Caco-2 (cell line): ENCODE measurements around the gene NEDD8. TPM values are rescaled to one million over a fixed set of nuclear protein-coding genes. Genes with fewer than 3 reads are reported as not detected.

ENCODE experiments used
- BruUV-seq: library from RNA; stranded (reverse); fragments of 400-500 nt; replicated peaks from 2 replicates; lab custom pipeline; 2021; lab: Mats Ljungman, UMichigan
- CTCF ChIA-PET: fragments of 300-600 bp; sonication (Branson Sonifier 250); formaldehyde crosslinking; loops from one replicate; lab custom pipeline; 2022; ENCODE audit warnings: antibody characterized with exemption; lab: Charles Lee
- POLR2A ChIA-PET: fragments of 300-600 bp; sonication (Branson Sonifier 250); formaldehyde crosslinking; loops from one replicate; lab custom pipeline; 2022; ENCODE audit warnings: antibody characterized with exemption; lab: Charles Lee
- DNase-seq, 2 experiments: peaks; one replicate each; pipeline versions ENCODE4 v3.0.0 to v3.0.0-alpha.2; 2020 to 2022
- H3K27me3 ChIP-seq: replicated peaks from 2 replicates; pipeline ENCODE4 v1.6.0; 2011; ENCODE audit warnings: low read length; ENCODE audit not compliant: control insufficient read depth, insufficient read depth
- H3K36me3 ChIP-seq: 2 replicates; pipeline ENCODE4 v1.5.1; 2011; ENCODE audit warnings: low read length; ENCODE audit not compliant: control insufficient read depth, insufficient read depth
- H3K4me1 ChIP-seq: fragments of 250-450 bp; sonication (Bioruptor Pico); 2 replicates; pipeline ENCODE4 v1.5.1; 2020; ENCODE audit warnings: mild to moderate bottlenecking
- H3K4me3 ChIP-seq: 2 replicates; pipeline ENCODE4 v1.5.1; 2011; ENCODE audit warnings: low read depth, mild to moderate bottlenecking, control low read depth, low read length
- H3K9me3 ChIP-seq: fragments of 250-450 bp; sonication (Bioruptor Pico); 2 replicates; pipeline ENCODE4 v1.5.1; 2020; ENCODE audit warnings: mild to moderate bottlenecking, moderate library complexity
- H3K27ac Mint-ChIP-seq: one replicate; pipeline ENCODE4 v1.8.0; 2022; ENCODE audit warnings: mixed read lengths; ENCODE audit not compliant: unreplicated experiment
- H3K27me3 Mint-ChIP-seq: one replicate; pipeline ENCODE4 v1.8.0; 2022; ENCODE audit warnings: mixed read lengths; ENCODE audit not compliant: insufficient read depth, unreplicated experiment
- H3K36me3 Mint-ChIP-seq: one replicate; pipeline ENCODE4 v1.8.0; 2022; ENCODE audit warnings: mild to moderate bottlenecking, mixed read lengths; ENCODE audit not compliant: insufficient read depth, unreplicated experiment
- H3K4me1 Mint-ChIP-seq: one replicate; pipeline ENCODE4 v1.8.0; 2022; ENCODE audit warnings: low read depth, mixed read lengths; ENCODE audit not compliant: unreplicated experiment
- H3K4me3 Mint-ChIP-seq: one replicate; pipeline ENCODE4 v1.8.0; 2022; ENCODE audit warnings: mild to moderate bottlenecking, moderate library complexity, mixed read lengths; ENCODE audit not compliant: unreplicated experiment
- H3K9me3 Mint-ChIP-seq: one replicate; pipeline ENCODE4 v1.8.0; 2022; ENCODE audit warnings: mixed read lengths; ENCODE audit not compliant: unreplicated experiment
- intact Hi-C: fragments of 100-400 bp; cut with micrococcal nuclease; formaldehyde crosslinking; loops from one replicate; pipeline ENCODE4 v1.10.0; 2022; ENCODE audit not compliant: unreplicated experiment
- total RNA-seq: library from RNA; stranded (reverse); gene quantifications from 2 replicates; pipeline ENCODE4 v1.2.3, GENCODE V29; 2022
- TF ChIP-seq, protein P1 (sequence below), 2 experiments: fragments of 200-600 bp in 1 of 2; IDR thresholded peaks; 1 replicate in 1 of 2; 2 replicates in 1 of 2; pipeline versions ENCODE4 v1.5.1 to v1.8.0; 2011 to 2022; ENCODE audit warnings: antibody characterized with exemption in 1 of 2, control low read depth in 1 of 2, inconsistent platforms in 1 of 2, low read depth in 1 of 2, low read length in 1 of 2, mild to moderate bottlenecking in 1 of 2, moderate library complexity in 1 of 2; ENCODE audit not compliant: insufficient read depth in 1 of 2, severe bottlenecking in 1 of 2, unreplicated experiment in 1 of 2

The NEDD8 gene
- total RNA-seq, 1 experiment from 2014 or later = 210 TPM

GRCh38 chr14:24211311-24211710 lies 20.9 kb downstream of the NEDD8 start:
- no peaks in the 10 kb centered on the region for H3K27me3 ChIP-seq
- no peaks in the 10 kb centered on the region for H3K27me3 Mint-ChIP-seq
- ChIA-PET CTCF (interaction anchor here (0.9 kb wide), 1 partner anchor 31 kb away, joined by 3 read pairs; the partner anchor contains the start of gene TINF2), POLR2A (interaction anchor here (0.6 kb wide), 1 partner anchor 31 kb away, joined by 3 read pairs; the partner anchor contains the start of gene TINF2)
- no peaks in the 10 kb centered on the region for H3K9me3 Mint-ChIP-seq
- DNase-seq = no peak
- no peaks in the 10 kb centered on the region for H3K9me3 ChIP-seq
- intact Hi-C loops = no loop called here
- peaks cover 12% of the 10 kb centered on the region for H3K4me1 ChIP-seq
- no peak overlapping the region for H3K27ac Mint-ChIP-seq
- H3K4me3 Mint-ChIP-seq = no peak overlapping the region
- peaks cover 12% of the 10 kb centered on the region for H3K4me1 Mint-ChIP-seq
- H3K36me3 ChIP-seq = peaks cover 4% of the 10 kb centered on the region
- H3K4me3 ChIP-seq = no peak overlapping the region
- TF ChIP-seq, protein P1, sequence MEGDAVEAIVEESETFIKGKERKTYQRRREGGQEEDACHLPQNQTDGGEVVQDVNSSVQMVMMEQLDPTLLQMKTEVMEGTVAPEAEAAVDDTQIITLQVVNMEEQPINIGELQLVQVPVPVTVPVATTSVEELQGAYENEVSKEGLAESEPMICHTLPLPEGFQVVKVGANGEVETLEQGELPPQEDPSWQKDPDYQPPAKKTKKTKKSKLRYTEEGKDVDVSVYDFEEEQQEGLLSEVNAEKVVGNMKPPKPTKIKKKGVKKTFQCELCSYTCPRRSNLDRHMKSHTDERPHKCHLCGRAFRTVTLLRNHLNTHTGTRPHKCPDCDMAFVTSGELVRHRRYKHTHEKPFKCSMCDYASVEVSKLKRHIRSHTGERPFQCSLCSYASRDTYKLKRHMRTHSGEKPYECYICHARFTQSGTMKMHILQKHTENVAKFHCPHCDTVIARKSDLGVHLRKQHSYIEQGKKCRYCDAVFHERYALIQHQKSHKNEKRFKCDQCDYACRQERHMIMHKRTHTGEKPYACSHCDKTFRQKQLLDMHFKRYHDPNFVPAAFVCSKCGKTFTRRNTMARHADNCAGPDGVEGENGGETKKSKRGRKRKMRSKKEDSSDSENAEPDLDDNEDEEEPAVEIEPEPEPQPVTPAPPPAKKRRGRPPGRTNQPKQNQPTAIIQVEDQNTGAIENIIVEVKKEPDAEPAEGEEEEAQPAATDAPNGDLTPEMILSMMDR (IDR thresholded peaks at IDR 0.05; ENCODE audit: insufficient read depth in 1 of 2, low read depth in 1 of 2, low read length in 1 of 2, severe bottlenecking in 1 of 2, unreplicated experiment in 1 of 2) = no peak
- BruUV-seq = no TSS peak
- peaks cover 72% of the 10 kb centered on the region for H3K36me3 Mint-ChIP-seq

DNA sequence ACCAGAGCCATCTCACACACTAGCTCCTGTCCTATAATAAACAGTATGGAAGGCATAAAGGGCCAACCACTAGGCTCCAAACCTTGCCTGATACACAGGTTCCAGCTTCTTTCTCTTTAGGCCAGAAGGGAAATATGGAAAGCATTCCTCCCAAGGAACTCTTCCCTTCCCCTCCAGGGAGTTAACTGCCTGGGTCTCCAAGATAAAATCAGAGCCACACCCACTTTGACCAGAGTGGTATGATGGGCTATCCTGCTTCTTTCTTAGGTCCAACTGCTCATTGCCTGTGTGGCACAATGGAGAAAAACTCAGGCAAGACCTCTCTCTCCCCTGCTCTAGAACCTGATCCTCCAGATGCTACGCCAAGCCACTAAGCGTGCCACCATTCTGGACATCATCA lies 24.5 kb downstream of the NEDD8 start:
- no peak overlapping the region for H3K27ac Mint-ChIP-seq
- no TSS peak for BruUV-seq
- H3K4me3 ChIP-seq = no peak overlapping the region
- ChIA-PET POLR2A (no interaction called here), CTCF (interaction anchor here (0.7 kb wide), 1 partner anchor 68 kb away, joined by 3 read pairs; no protein-coding TSS in a partner anchor)
- no peak for DNase-seq
- peaks cover 4% of the 10 kb centered on the region for H3K36me3 ChIP-seq
- no peaks in the 10 kb centered on the region for H3K4me1 ChIP-seq
- peaks cover 52% of the 10 kb centered on the region for H3K36me3 Mint-ChIP-seq
- peaks cover 6% of the 10 kb centered on the region for H3K9me3 ChIP-seq
- TF ChIP-seq, protein P1 (IDR thresholded peaks at IDR 0.05; ENCODE audit: insufficient read depth in 1 of 2, low read depth in 1 of 2, low read length in 1 of 2, severe bottlenecking in 1 of 2, unreplicated experiment in 1 of 2) = no peak
- intact Hi-C loops = no loop called here
- no peaks in the 10 kb centered on the region for H3K27me3 Mint-ChIP-seq
- no peaks in the 10 kb centered on the region for H3K27me3 ChIP-seq
- H3K4me1 Mint-ChIP-seq = no peaks in the 10 kb centered on the region
- H3K9me3 Mint-ChIP-seq = peaks cover 8% of the 10 kb centered on the region
- no peak overlapping the region for H3K4me3 Mint-ChIP-seq

DNA sequence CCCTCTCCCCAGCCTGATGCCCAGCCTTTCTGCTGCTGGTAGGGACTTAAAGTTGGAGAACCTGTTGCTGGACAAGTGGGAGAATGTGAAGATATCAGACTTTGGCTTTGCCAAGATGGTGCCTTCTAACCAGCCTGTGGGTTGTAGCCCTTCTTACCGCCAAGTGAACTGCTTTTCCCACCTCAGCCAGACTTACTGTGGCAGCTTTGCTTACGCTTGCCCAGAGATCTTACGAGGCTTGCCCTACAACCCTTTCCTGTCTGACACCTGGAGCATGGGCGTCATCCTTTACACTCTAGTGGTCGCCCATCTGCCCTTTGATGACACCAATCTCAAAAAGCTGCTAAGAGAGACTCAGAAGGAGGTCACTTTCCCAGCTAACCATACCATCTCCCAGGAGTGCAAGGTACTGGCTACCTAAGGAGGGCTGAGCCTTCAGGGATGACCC lies 25.0 kb downstream of the NEDD8 start:
- peaks cover 12% of the 10 kb centered on the region for H3K9me3 Mint-ChIP-seq
- POLR2A ChIA-PET = no interaction called here
- TF ChIP-seq, protein P1 (IDR thresholded peaks at IDR 0.05; ENCODE audit: insufficient read depth in 1 of 2, low read depth in 1 of 2, low read length in 1 of 2, severe bottlenecking in 1 of 2, unreplicated experiment in 1 of 2) = no peak
- H3K36me3 Mint-ChIP-seq = peaks cover 52% of the 10 kb centered on the region
- H3K9me3 ChIP-seq = peaks cover 6% of the 10 kb centered on the region
- H3K36me3 ChIP-seq = peaks cover 4% of the 10 kb centered on the region
- H3K4me3 ChIP-seq = no peak overlapping the region
- CTCF ChIA-PET = no interaction called here
- intact Hi-C loops = no loop called here
- no peak overlapping the region for H3K4me3 Mint-ChIP-seq
- no peaks in the 10 kb centered on the region for H3K4me1 ChIP-seq
- no peaks in the 10 kb centered on the region for H3K27me3 ChIP-seq
- no TSS peak for BruUV-seq
- no peaks in the 10 kb centered on the region for H3K4me1 Mint-ChIP-seq
- no peak for DNase-seq
- H3K27me3 Mint-ChIP-seq = no peaks in the 10 kb centered on the region
- no peak overlapping the region for H3K27ac Mint-ChIP-seq
